HK-2 (cell line): ENCODE data around the gene ZNF550.
"Not testable (repeated sequence)": the region's sequence is repeated elsewhere in the genome, so short reads cannot be mapped to it uniquely, and the experiment has no call there.

Experiments
- DNase-seq: peaks from one replicate; pipeline ENCODE4 v3.0.0-alpha.2; 2018; ENCODE audit not compliant: unreplicated experiment

Gene ZNF550

DNA sequence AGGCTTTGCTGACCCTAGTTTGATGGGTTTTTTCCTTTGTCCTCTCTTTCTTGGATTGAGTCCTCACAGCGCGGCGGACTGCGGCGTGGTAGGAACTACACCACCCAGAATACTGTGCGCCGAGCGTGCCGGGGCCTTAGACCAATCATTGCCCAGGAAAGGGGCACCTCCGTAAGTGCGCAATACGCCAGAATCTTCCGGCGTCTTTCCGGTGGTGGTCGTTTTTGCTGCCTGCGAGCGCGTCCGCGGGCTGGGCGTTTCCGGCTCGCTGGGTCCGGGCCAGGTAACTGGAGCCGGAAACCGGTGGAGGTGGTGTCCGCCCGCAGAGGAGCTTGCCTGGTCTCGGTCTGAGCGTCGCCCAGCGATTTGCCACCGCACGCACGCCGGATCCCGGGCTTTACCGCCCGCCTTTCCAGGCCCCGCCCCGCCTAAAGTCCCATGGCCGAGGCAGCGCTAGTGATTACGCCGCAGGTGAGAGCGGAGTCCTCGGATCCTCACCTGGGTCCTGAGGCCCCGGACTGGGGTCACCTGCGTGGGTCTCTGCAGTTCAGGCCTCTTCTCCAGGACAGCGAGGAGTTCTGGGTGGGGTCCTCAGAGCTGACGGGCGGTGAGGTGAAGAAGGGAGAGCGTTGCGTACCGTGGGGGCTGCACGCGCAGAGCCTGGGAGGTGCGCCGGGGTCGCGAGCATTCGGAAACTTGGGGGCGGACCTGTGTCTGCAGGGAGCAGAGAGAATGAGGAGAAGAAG lies 32.4 kb downstream of the ZNF550 start, which contains the start of gene ZNF549:
Gene ZNF549, plus strand, starts transcription at position 221 of the 746 bp plus-strand sequence. Its CDS starts 218 bp downstream, at position 439.
- peak; percentile 93 for DNase-seq

DNA sequence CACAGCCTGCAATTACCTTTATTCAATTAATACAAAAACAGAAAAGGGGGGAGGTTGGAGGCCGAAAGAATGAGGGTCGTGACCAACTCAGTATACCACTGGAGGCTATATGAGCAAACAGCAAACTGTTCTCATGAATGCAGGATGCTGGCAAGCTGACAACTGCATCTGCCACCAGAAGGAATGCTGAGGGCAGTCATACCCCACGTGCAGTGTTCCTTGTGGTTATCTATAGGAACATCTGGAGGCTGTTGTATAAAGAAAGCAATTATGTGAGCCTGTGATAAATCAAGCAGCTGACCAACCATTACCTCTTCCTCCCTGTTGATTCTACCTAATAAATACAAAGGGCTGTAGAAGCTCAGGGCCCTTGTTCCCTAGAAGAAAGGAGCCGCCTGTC lies 41.6 kb downstream of the ZNF550 start:
- DNase-seq: not testable (repeated sequence)

DNA sequence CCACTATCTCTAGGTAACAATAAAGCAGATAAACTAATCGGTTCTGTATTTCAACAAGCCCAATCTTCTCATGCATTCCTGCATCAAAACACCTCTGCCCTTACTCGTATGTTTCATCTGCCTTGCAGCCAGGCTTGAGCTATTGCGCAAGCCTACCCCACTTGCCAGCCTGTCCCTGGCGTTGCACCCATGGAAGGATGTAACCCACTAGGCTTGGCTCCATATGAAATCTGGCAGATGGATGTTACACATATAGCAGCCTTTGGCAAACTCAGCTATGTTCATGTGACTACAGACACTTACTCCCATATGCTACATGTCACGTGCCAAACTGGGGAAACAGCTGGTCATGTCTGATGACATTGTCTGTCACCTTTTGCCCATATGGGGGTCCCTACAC lies 44.4 kb downstream of the ZNF550 start:
- DNase-seq: no peak

DNA sequence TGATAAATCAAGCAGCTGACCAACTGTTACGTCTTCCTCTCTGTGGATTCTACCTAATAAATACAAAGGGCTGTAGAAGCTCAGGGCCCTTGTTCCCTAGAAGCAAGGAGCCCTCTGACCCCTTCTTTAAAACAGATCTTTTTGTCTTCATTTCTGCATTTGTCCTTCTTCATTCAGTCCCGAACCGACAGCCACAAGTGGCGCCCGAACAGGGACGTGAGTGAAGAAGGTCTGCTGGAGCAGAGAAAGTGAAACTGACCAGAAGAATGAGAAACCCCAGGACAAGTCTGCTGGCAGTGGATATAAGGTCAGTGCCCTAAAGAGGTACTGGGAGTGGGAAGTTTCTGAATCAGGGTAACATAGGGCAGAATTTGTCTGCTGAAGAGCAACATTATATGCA lies 46.8 kb downstream of the ZNF550 start:
- DNase-seq: peak; percentile 15

DNA sequence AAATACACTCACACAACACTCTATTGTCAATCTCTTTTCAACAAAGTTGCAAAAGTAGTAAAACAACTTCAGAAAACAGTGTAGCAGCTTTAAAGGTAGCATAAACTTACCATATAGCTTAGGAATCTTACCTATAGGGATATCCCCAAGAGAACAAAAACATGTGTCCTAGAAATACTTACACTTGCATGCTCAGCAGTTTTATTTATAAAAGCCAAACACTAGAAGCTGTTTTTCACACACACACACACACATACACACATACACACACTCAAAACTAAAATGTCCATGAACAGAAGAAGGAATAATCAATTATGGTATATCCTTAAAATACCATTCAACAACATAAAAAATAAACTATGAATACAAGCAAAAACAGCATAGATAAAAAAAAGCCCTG lies 48.2 kb downstream of the ZNF550 start:
- no peak for DNase-seq

DNA sequence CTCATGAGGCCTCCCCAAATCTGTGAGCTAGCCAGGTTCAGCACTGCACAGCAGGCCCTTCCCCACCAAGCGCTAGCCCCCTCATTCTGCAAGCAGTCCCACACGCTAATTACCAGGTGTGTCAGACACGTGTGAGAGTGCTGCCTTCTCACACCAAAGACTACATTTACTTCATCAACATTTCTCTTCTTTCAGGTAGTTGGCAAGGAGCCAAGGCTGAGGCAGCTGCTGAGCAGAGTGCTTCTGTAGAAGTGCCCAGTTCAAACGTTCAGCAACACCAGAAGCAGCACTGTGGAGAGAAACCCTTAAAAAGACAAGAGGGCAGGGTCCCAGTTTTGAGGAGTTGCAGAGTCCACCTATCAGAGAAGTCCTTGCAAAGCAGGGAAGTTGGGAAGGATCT lies 53.5 kb downstream of the ZNF550 start:
- DNase-seq: no peak

DNA sequence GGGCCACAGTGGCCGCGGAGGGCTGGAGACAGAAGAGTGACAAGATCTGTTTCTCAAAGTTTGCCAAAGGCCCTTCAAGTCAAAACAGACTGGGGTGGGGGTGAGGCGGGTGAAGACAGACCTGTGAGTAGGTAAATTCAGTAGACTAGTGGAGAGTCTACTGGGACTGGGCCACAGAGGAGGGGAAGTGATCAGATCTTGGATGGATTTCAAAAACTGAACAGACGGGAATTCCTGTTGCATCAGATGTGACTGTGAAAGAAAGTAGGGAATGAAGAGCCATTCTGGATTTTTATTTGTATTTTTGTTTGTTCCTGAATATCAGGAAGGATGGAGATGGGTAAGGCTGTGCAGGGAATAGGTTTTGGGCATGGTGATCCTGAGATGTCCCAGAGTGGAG lies 59.3 kb downstream of the ZNF550 start:
- not testable (repeated sequence) for DNase-seq

DNA sequence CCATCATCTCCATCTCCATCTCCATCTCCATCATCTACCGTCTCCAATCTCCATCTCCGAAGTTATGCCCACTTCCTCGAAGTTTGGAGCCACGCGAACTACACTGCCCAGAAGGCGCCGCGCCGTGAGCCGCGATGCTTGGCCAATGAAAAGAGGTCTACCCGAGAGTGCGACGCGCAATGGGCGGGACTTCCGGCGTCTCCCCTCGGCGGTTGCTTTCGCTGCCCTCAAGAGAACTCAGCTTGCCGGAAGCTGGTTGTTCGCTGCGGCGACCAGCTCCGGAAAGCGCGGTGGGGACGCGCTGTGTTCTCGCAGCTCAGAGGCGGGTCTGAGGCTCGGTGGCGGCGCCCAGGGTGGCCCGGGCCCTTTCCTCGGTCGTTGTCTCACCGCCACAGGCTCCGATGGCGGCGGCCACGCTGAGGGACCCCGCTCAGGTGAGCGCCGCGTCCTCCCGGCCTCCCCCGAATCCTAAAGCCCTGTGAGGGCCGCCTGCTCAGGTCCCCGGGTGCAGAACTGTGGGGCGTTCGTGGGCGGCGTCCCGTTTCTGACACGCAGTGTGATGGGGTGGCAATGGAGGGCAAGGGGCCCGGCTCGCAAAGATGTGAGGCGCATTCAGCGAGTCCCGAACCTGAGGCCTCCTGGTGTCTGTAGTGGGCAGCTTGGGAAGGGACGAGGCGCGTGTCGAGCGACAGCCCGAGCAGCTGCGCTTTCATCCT lies 59.8 kb downstream of the ZNF550 start, which contains the start of gene ZNF773:
Gene ZNF773, plus strand, starts transcription at position 259 of the 716 bp plus-strand sequence. Its CDS starts 143 bp downstream, at position 402.
- DNase-seq: peak; percentile 97

DNA sequence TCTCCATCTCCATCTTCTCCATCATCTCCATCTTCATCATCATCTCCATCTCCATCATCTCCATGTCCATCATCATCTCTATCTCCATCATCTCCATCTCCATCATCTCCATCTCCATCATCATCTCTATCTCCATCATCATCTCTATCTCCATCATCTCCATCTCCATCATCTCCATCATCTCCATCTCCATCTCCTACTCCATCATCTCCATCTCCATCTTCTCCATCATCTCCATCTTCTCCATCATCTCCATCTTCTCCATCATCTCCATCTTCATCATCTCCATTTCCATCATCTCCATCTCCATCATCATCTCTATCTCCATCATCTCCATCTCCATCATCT lies 60.4 kb downstream of the ZNF550 start:
- DNase-seq: not testable (repeated sequence)

DNA sequence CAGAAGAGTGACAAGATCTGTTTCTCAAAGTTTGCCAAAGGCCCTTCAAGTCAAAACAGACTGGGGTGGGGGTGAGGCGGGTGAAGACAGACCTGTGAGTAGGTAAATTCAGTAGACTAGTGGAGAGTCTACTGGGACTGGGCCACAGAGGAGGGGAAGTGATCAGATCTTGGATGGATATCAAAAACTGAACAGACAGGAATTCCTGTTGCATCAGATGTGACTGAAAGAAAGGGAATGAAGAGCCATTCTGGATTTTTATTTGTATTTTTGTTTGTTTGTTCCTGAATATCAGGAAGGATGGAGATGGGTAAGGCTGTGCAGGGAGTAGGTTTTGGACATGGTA lies 71.4 kb downstream of the ZNF550 start:
- DNase-seq: not testable (repeated sequence)

DNA sequence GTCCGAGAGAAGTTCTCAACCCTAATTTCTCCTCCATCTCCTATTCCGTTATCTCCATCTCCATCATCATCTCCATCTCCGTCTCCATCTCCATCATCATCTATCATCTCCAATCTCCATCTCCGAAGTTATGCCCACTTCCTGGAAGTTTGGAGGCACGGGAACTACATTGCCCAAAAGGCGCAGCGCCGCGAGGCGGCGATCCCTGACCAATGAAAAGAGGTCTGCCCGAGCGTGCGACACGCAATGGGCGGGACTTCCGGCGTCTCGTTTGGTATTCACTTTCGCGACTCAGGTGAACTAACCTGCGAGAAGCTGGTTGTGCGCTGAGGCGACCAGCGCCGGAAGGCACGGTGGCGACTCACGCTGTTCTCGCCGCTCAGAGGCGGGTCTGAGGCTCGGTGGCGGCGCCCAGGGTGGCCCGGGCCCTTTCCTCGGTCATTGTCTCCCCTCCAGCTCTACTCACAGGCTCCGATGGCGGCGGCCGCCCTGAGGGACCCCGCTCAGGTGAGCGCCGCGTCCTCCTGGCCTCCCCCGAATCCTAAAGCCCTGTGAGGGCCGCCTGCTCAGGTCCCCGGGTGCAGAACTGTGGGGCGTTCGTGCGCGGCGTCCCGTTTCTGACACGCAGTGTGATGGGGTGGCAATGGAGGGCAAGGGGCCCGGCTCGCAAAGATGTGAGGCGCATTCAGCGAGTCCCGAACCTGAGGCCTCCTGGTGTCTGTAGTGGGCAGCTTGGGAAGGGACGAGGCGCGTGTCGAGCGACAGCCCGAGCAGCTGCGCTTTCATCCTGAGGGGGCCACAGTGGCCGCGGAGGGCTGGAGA lies 72.0 kb downstream of the ZNF550 start, which contains the start of gene ZNF419:
Gene ZNF419, plus strand, starts transcription at position 274 of the 822 bp plus-strand sequence. Its CDS starts 201 bp downstream, at position 475.
- peak; percentile 95 for DNase-seq
